ENCODE measurements around the gene SRSF8. TPM values are rescaled to one million over a fixed set of nuclear protein-coding genes. Genes with fewer than 3 reads are reported as not detected.

The SRSF8 gene
- total RNA-seq, 1 donor from 2014 or later: 40.4 TPM

DNA sequence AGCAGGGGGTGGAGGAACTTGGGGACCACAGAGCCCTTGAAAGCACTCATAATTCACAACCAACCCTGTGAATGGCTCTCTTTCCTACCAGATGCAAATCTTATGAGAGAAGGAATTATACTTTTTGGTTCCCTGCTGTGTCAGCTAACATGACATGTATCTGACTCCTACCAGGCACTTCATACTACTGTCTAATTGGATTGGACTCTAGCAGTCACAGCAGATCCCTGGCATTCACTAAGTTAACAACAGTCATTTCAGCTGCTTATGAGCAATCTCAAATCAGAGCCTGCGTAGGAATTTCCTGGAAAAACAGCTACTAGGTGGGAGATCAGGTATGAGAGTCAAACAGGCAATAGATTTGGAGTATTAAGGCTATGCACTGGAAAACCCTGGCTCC, 11.8 kb downstream of the SRSF8 start:
- no peaks in the 10 kb centered on the region for H3K9me3 Mint-ChIP-seq
- no peak overlapping the region for H3K4me3 Mint-ChIP-seq
- H3K36me3 Mint-ChIP-seq (ENCODE audit: low read depth): no peaks in the 10 kb centered on the region
- TF ChIP-seq, protein P1, sequence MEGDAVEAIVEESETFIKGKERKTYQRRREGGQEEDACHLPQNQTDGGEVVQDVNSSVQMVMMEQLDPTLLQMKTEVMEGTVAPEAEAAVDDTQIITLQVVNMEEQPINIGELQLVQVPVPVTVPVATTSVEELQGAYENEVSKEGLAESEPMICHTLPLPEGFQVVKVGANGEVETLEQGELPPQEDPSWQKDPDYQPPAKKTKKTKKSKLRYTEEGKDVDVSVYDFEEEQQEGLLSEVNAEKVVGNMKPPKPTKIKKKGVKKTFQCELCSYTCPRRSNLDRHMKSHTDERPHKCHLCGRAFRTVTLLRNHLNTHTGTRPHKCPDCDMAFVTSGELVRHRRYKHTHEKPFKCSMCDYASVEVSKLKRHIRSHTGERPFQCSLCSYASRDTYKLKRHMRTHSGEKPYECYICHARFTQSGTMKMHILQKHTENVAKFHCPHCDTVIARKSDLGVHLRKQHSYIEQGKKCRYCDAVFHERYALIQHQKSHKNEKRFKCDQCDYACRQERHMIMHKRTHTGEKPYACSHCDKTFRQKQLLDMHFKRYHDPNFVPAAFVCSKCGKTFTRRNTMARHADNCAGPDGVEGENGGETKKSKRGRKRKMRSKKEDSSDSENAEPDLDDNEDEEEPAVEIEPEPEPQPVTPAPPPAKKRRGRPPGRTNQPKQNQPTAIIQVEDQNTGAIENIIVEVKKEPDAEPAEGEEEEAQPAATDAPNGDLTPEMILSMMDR (conservative IDR thresholded peaks at IDR 0.05): no peak
- H3K4me1 Mint-ChIP-seq: peaks cover 21% of the 10 kb centered on the region
- no peak for DNase-seq (ENCODE audit: low read depth, low spot score)
- no peak overlapping the region for H3K27ac Mint-ChIP-seq (ENCODE audit: unreplicated experiment)
- no peaks in the 10 kb centered on the region for H3K27me3 Mint-ChIP-seq (ENCODE audit: low read depth)

DNA sequence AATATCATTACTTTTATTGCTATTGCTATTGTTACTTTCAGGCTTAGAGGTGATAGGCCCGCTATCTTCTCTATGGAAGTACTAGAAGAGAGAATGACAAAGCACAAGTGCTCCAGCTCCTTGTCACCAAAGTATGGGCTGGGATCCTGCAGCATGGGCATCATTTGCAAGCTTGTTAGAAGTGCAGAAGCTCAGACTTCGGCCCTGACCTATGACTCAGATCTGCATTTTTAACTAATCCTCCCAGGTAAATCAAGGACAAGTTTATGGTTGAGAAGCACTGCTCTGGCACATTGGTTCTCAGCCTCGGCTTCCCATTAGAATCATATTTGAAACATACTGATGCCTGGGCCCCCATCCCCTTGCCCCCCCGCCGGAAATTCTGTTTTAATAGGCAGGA, 14.3 kb downstream of the SRSF8 start:
- Mint-ChIP-seq H3K4me1 (peaks cover 21% of the 10 kb centered on the region), H3K4me3 (no peak overlapping the region), H3K27ac (ENCODE audit: unreplicated experiment) (no peak overlapping the region)

DNA sequence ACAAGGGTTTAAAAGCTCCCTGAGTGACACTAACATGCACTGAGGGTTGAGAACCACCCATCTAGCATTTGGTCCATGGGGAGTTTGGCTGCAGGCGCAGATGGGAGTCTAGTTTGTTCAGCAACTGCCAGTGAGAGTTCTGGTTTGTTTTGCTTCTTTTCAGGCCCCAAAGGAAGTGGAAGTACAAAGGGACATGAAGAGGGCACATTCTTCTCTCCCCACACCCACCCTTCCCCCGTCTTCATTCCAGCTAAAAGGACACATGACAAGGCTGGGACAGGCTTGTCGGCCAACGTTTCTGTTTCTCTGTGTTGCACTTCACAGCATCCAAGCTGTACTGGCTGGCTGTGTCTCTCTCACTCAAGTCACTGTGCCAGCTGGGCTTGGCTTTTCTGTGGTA, 14.7 kb downstream of the SRSF8 start:
- no peaks in the 10 kb centered on the region for H3K9me3 Mint-ChIP-seq
- no peak for DNase-seq (ENCODE audit: low read depth, low spot score)
- TF ChIP-seq, protein P1 (conservative IDR thresholded peaks at IDR 0.05): no peak
- H3K27me3 Mint-ChIP-seq (ENCODE audit: low read depth): no peaks in the 10 kb centered on the region
- peak overlapping the region; percentile 17 for H3K4me3 Mint-ChIP-seq
- no peaks in the 10 kb centered on the region for H3K36me3 Mint-ChIP-seq (ENCODE audit: low read depth)
- H3K4me1 Mint-ChIP-seq: peaks cover 21% of the 10 kb centered on the region
- H3K27ac Mint-ChIP-seq (ENCODE audit: unreplicated experiment): peak overlapping the region; percentile 93

More for the DNA sequence above, 14.3 kb downstream of the SRSF8 start:
- H3K36me3 Mint-ChIP-seq (ENCODE audit: low read depth): no peaks in the 10 kb centered on the region
- TF ChIP-seq, protein P1 (conservative IDR thresholded peaks at IDR 0.05): no peak
- no peaks in the 10 kb centered on the region for H3K9me3 Mint-ChIP-seq
- no peaks in the 10 kb centered on the region for H3K27me3 Mint-ChIP-seq (ENCODE audit: low read depth)
- DNase-seq (ENCODE audit: low read depth, low spot score): no peak

DNA sequence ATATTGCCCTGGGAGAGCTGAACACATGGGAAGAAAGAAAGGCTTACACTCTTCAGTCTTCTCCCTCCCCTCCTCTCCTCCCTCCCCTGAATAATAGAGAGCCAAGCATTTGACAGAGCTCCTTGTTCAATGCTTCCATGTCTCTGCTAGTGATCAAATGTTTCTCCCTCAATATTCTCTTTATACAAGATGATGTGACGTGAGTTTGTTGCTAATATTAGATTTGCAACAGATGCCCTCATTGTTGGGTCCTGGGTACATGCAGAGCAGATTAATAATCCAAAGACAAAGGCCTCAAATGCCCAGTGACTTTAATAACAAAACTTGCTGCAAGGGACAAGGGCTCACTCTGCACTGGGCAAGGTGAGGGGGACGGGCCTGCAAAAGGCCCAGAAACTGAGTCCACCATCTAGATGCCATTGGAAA, 15.9 kb downstream of the SRSF8 start:
- DNase-seq (ENCODE audit: low read depth, low spot score): no peak
- Mint-ChIP-seq H3K27me3 (ENCODE audit: low read depth) (no peaks in the 10 kb centered on the region), H3K36me3 (ENCODE audit: low read depth) (no peaks in the 10 kb centered on the region), H3K27ac (ENCODE audit: unreplicated experiment) (peak overlapping the region; percentile 13), H3K9me3 (no peaks in the 10 kb centered on the region), H3K4me1 (peaks cover 21% of the 10 kb centered on the region), H3K4me3 (no peak overlapping the region)
- TF ChIP-seq, protein P1 (conservative IDR thresholded peaks at IDR 0.05): no peak

DNA sequence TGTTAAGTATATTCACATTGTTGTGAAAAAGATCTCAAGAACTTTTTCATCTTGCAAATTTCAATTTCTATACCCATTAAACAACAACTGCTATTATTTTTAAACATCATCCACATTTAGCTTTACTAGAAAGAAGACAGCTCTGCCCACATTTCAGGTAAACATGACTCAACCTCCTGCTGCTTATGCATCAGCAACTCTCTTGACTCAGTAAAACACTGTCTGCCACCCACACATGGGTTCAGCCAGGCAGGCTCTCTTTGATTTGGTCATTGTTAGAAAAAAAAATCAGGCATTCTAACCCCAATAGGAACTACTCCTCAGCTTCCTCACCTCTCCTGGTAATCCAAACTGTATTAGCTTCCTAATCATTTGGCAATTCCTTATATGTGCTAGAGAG, 17.8 kb downstream of the SRSF8 start:
- no peaks in the 10 kb centered on the region for H3K9me3 Mint-ChIP-seq
- H3K4me1 Mint-ChIP-seq: peaks cover 29% of the 10 kb centered on the region
- no peaks in the 10 kb centered on the region for H3K27me3 Mint-ChIP-seq (ENCODE audit: low read depth)
- no peak for DNase-seq (ENCODE audit: low read depth, low spot score)
- H3K36me3 Mint-ChIP-seq (ENCODE audit: low read depth): no peaks in the 10 kb centered on the region
- H3K27ac Mint-ChIP-seq (ENCODE audit: unreplicated experiment): no peak overlapping the region
- TF ChIP-seq, protein P1 (conservative IDR thresholded peaks at IDR 0.05): no peak
- H3K4me3 Mint-ChIP-seq: no peak overlapping the region

All from neural crest cell (in vitro differentiated cells).